ENCODE measurements around the gene RABGAP1.

DNA sequence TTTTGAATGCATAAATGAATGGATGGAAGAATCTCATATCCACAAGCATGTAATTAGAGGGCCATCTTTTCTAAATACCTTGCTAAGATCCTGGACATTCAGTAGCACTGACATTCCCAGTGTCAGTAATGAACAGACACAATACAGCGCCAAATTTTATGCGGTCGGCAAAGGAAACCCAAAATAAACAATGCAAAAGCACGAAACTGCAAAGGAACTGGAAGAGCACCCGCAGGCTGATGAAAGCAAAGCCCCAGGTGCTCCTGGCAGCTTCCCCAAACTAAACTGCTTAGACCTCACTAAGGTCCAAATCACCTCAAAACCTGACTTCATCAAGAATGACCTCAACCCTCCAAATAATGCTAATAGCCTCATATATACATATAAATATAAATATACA lies 194.6 kb downstream of the RABGAP1 start:
- TF ChIP-seq, protein P1, sequence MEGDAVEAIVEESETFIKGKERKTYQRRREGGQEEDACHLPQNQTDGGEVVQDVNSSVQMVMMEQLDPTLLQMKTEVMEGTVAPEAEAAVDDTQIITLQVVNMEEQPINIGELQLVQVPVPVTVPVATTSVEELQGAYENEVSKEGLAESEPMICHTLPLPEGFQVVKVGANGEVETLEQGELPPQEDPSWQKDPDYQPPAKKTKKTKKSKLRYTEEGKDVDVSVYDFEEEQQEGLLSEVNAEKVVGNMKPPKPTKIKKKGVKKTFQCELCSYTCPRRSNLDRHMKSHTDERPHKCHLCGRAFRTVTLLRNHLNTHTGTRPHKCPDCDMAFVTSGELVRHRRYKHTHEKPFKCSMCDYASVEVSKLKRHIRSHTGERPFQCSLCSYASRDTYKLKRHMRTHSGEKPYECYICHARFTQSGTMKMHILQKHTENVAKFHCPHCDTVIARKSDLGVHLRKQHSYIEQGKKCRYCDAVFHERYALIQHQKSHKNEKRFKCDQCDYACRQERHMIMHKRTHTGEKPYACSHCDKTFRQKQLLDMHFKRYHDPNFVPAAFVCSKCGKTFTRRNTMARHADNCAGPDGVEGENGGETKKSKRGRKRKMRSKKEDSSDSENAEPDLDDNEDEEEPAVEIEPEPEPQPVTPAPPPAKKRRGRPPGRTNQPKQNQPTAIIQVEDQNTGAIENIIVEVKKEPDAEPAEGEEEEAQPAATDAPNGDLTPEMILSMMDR (IDR thresholded peaks at IDR 0.05): no peak
- no peak for TF ChIP-seq POLR2AphosphoS5 (IDR thresholded peaks at IDR 0.05; ENCODE audit: insufficient read depth in 1 of 2, low read depth in 1 of 2)
- no peak for TF ChIP-seq POLR2A (IDR thresholded peaks at IDR 0.05)

Data from vagina (tissue), 2 donors.